ENCODE results near the gene BLOC1S4.
"Not testable (repeated sequence)": the region's sequence is repeated elsewhere in the genome, so short reads cannot be mapped to it uniquely, and the experiment has no call there.

BLOC1S4 gene

DNA sequence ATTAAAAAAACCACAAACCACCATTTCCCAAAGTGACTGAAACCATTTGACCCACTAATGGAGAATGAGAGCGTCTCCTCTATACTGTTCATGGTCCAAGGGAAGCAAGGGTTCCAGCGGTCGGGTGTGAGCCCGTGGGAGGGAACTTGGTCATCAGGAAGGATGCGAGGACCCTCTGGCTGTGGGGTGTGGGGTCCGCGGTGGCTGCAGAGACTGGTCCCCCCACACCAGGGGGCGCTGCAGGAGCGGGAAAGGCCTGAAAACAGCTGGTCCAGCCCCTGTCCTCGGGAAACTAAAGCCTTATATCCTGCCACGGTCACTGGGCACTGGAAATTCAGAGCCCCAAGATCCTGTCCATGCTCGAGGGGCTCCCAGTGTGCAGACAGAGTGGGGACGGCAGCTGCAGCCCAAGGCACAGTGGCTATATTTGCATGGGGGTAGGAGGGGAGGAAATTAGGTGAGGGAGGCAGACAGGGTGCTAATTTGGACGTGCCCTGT lies 4.3 kb downstream of the BLOC1S4 start:
- Histone ChIP-seq H3K27ac (ENCODE audit: low read length) (no peak overlapping the region), H3K36me3 (ENCODE audit: control insufficient read depth in 1 of 2, insufficient read depth in 2 of 2, low read length in 2 of 2) (no peaks in the 10 kb centered on the region), H3K9me3 (ENCODE audit: control insufficient read depth in 1 of 2, low read length in 2 of 2) (no peaks in the 10 kb centered on the region), H3K4me1 (ENCODE audit: control insufficient read depth in 1 of 2, insufficient read depth in 2 of 2, low read length in 2 of 2) (peaks cover 0 to 6% of the 10 kb centered on the region in 2 donors), H3K4me3 (ENCODE audit: low read depth in 1 of 2, low read length in 2 of 2) (no peak overlapping the region), H3K27me3 (ENCODE audit: low read depth, low read length) (no peaks in the 10 kb centered on the region)

DNA sequence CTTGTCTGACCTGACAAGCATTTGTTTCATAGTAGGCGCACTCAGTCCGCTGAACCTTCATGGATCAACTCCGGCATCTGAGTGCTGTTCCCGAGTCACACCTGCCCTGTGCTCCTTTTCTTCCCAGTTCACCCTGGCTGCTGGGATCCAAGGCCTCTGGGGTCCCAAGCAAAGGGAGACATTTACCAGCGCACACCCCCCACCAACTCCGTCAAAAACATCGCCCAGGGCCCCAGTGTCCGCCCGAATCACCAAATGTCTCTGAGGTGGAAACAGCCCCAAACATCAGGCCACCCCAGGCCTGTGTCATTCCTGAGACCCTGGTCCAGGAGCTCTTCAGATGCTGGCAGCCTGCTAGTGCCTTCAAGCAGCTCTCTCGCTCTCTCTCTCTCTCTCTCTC lies 5.1 kb downstream of the BLOC1S4 start:
- no peak overlapping the region for H3K27ac ChIP-seq (ENCODE audit: low read length)
- no peaks in the 10 kb centered on the region for H3K27me3 ChIP-seq (ENCODE audit: low read depth, low read length)
- H3K4me3 ChIP-seq (ENCODE audit: low read depth in 1 of 2, low read length in 2 of 2), result no peak overlapping the region
- no peaks in the 10 kb centered on the region for H3K9me3 ChIP-seq (ENCODE audit: control insufficient read depth in 1 of 2, low read length in 2 of 2)
- H3K4me1 ChIP-seq (ENCODE audit: control insufficient read depth in 1 of 2, insufficient read depth in 2 of 2, low read length in 2 of 2), result peaks cover 0 to 6% of the 10 kb centered on the region in 2 donors
- no peaks in the 10 kb centered on the region for H3K36me3 ChIP-seq (ENCODE audit: control insufficient read depth in 1 of 2, insufficient read depth in 2 of 2, low read length in 2 of 2)

DNA sequence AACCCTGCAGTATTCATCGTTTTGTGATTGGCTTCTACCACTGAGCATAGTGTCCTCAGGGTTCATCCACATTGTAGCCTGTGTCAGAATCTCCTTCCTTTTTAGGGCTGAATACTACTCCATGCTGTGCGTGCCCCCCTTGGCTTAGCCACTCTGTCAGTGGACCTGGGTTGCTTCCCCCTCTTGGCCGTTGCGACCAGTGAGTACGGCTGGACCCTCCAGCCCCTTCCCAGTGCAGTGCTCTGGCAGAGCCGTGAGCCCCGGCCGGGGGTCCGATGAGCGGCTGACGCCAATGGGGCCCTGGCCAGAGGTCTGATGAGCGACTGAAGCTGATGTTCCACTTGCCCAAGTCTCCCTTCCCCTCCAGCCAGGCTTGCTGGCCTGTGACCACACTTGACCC lies 6.9 kb downstream of the BLOC1S4 start:
- Histone ChIP-seq H3K36me3 (ENCODE audit: control insufficient read depth in 1 of 2, insufficient read depth in 2 of 2, low read length in 2 of 2) (no peaks in the 10 kb centered on the region), H3K27me3 (ENCODE audit: low read depth, low read length) (no peaks in the 10 kb centered on the region), H3K4me3 (ENCODE audit: low read depth in 1 of 2, low read length in 2 of 2) (no peak overlapping the region), H3K4me1 (ENCODE audit: control insufficient read depth in 1 of 2, insufficient read depth in 2 of 2, low read length in 2 of 2) (peaks cover 0 to 5% of the 10 kb centered on the region in 2 donors), H3K27ac (ENCODE audit: low read length) (no peak overlapping the region), H3K9me3 (ENCODE audit: control insufficient read depth in 1 of 2, low read length in 2 of 2) (no peaks in the 10 kb centered on the region)

DNA sequence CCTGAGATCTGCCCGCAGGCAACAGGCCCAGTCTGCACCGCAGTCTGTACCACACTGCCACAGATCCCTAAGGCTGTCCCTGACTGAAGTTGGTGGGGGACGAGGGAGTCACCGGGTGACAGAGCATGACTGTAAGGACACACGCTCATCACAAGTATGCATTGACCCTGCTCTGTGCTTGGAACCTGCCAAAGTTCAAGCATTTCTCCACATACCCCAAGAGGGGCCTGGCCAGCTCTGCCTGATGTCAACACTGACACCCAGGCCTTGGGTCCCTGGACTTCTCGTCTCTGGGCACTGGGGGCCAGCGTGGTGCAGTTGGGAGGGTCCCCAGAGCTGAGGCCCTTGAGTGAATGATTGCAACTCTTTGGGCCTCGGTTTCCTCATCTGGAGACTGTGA lies 7.9 kb downstream of the BLOC1S4 start:
- H3K27me3 ChIP-seq (ENCODE audit: low read depth, low read length), result no peaks in the 10 kb centered on the region

DNA sequence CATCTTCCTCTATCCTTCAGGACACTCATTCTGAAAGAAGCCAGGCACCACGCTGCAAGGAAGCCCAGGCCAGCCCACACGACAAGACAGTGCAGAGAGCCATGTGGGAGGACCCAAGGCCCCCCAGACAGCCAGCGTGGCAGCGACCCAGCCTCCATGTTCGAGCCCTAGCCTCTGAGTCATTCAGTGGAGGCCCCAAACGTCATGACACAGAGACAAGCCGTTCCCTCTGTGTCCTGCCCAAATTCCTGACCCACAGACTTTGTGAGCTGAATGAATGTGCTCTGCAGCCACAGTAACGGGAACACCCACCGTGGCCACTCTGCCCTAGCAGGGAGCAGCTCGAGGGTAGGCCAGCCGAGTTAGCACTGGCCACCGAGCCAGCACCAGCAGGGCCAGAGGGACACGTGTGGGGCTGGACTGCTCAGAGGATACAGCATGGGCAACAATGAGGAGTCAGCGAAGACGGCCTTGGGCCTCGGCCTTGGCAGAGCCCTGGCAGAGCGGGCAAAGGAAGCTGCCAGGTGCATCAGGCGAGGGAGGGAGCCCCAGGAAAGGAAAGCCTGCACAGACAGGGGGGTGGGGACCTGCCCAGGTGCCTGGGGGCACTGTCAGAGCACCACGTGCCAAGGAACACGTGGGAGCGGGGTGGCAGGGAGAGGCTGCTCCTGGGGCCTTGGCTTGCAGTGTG lies 8.6 kb downstream of the BLOC1S4 start:
- Histone ChIP-seq H3K4me1 (ENCODE audit: control insufficient read depth in 1 of 2, insufficient read depth in 2 of 2, low read length in 2 of 2) (peaks cover 0 to 5% of the 10 kb centered on the region in 2 donors), H3K4me3 (ENCODE audit: low read depth in 1 of 2, low read length in 2 of 2) (no peak overlapping the region), H3K27me3 (ENCODE audit: low read depth, low read length) (no peaks in the 10 kb centered on the region), H3K27ac (ENCODE audit: low read length) (no peak overlapping the region), H3K36me3 (ENCODE audit: control insufficient read depth in 1 of 2, insufficient read depth in 2 of 2, low read length in 2 of 2) (no peaks in the 10 kb centered on the region), H3K9me3 (ENCODE audit: control insufficient read depth in 1 of 2, low read length in 2 of 2) (no peaks in the 10 kb centered on the region)

More for the DNA sequence above, 7.9 kb downstream of the BLOC1S4 start:
- Histone ChIP-seq H3K27ac (ENCODE audit: low read length) (no peak overlapping the region), H3K36me3 (ENCODE audit: control insufficient read depth in 1 of 2, insufficient read depth in 2 of 2, low read length in 2 of 2) (no peaks in the 10 kb centered on the region), H3K4me1 (ENCODE audit: control insufficient read depth in 1 of 2, insufficient read depth in 2 of 2, low read length in 2 of 2) (peaks cover 0 to under 1% of the 10 kb centered on the region in 2 donors), H3K9me3 (ENCODE audit: control insufficient read depth in 1 of 2, low read length in 2 of 2) (no peaks in the 10 kb centered on the region), H3K4me3 (ENCODE audit: low read depth in 1 of 2, low read length in 2 of 2) (no peak overlapping the region)

DNA sequence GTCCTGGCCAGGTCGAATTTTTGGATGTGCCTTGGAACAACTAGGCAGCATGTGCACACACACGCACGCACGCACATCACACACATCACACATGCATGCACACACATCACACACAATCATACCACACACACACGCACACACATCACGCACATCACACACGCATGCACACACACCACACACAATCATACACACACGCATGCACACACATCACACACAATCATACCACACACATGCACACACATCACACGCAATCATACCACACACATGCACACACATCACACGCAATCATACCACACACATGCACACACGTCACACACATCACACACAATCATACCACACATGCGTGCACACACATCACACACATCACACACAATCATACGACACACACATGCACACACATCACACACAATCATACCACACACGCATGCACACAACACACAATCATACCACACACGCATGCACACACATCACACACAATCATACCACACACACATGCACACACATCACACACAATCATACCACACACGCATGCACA lies 9.5 kb downstream of the BLOC1S4 start:
- H3K4me3 ChIP-seq (ENCODE audit: low read depth in 1 of 2, low read length in 2 of 2); H3K4me1 ChIP-seq (ENCODE audit: control insufficient read depth in 1 of 2, insufficient read depth in 2 of 2, low read length in 2 of 2); H3K27ac ChIP-seq (ENCODE audit: low read length); H3K9me3 ChIP-seq (ENCODE audit: control insufficient read depth in 1 of 2, low read length in 2 of 2); H3K27me3 ChIP-seq (ENCODE audit: low read depth, low read length); H3K36me3 ChIP-seq (ENCODE audit: control insufficient read depth in 1 of 2, insufficient read depth in 2 of 2, low read length in 2 of 2): not testable (repeated sequence)

DNA sequence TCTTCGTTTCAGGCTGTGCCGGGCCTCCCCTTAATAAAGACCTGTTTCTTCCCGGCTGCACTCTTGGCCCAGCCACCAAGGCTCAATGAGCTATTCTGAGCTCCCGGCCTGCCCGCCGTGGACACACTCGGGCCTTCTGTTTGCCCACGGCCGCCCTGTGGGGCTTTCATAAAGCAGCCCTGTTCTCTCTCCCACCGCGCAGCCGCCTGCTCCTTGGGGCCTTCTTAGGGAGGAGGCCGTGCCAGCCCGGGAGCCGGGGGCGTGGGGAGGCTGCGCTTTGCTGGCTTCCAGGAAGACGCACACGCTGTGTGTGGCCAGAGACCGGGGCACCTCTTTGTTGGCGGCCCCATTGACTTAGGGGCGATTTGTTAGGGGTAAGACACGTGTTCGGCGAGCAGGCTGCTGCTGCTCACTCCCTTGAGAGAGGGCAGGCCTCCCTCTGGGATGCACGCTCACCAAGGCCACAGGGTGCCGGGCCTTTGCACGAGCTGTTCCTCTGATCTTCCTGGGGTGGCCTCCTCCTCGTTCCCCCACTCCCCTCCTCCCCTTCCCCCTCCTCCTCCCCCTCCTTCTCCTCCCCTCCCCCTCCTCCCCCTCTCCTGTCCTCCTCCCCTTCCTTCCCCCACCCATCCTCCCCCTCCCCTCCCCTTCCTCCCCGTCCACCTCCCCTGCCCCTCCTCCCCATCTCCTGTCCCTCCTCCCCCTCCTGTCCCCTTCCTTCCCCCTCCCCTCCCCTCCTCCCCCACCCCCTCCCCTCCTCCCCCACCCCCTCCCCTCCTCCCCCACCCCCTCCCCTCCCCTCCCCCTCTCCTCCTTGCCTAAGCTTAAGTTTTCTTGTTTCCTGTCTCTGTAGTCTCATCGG lies 11.3 kb downstream of the BLOC1S4 start:
- H3K4me1 ChIP-seq (ENCODE audit: control insufficient read depth in 1 of 2, insufficient read depth in 2 of 2, low read length in 2 of 2), result peaks cover 0 to 5% of the 10 kb centered on the region in 2 donors
- H3K4me3 ChIP-seq (ENCODE audit: low read depth in 1 of 2, low read length in 2 of 2), result no peak overlapping the region
- no peak overlapping the region for H3K27ac ChIP-seq (ENCODE audit: low read length)

DNA sequence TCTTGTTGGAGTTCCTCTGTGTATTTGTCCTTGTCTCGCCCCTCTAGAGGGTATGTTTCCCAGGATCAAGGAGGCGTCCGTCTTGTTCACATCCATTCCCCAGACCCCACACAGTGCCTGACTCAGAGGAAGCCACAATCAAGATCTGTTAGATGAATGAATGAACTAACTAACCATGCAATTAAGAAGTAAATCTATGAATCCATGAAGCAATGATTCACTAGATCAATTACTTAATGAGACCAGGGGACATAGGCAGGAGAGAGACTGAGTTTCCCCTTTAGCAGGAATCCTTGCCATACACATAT lies 11.9 kb downstream of the BLOC1S4 start:
- Histone ChIP-seq H3K36me3 (ENCODE audit: control insufficient read depth in 1 of 2, insufficient read depth in 2 of 2, low read length in 2 of 2) (no peaks in the 10 kb centered on the region), H3K4me1 (ENCODE audit: control insufficient read depth in 1 of 2, insufficient read depth in 2 of 2, low read length in 2 of 2) (peaks cover 0 to 5% of the 10 kb centered on the region in 2 donors), H3K9me3 (ENCODE audit: control insufficient read depth in 1 of 2, low read length in 2 of 2) (no peaks in the 10 kb centered on the region), H3K4me3 (ENCODE audit: low read depth in 1 of 2, low read length in 2 of 2) (no peak overlapping the region), H3K27me3 (ENCODE audit: low read depth, low read length) (no peaks in the 10 kb centered on the region), H3K27ac (ENCODE audit: low read length) (no peak overlapping the region)

More for the DNA sequence above, 11.3 kb downstream of the BLOC1S4 start:
- H3K36me3 ChIP-seq (ENCODE audit: control insufficient read depth in 1 of 2, insufficient read depth in 2 of 2, low read length in 2 of 2), result no peaks in the 10 kb centered on the region
- H3K27me3 ChIP-seq (ENCODE audit: low read depth, low read length), result no peaks in the 10 kb centered on the region
- H3K9me3 ChIP-seq (ENCODE audit: control insufficient read depth in 1 of 2, low read length in 2 of 2), result no peaks in the 10 kb centered on the region

DNA sequence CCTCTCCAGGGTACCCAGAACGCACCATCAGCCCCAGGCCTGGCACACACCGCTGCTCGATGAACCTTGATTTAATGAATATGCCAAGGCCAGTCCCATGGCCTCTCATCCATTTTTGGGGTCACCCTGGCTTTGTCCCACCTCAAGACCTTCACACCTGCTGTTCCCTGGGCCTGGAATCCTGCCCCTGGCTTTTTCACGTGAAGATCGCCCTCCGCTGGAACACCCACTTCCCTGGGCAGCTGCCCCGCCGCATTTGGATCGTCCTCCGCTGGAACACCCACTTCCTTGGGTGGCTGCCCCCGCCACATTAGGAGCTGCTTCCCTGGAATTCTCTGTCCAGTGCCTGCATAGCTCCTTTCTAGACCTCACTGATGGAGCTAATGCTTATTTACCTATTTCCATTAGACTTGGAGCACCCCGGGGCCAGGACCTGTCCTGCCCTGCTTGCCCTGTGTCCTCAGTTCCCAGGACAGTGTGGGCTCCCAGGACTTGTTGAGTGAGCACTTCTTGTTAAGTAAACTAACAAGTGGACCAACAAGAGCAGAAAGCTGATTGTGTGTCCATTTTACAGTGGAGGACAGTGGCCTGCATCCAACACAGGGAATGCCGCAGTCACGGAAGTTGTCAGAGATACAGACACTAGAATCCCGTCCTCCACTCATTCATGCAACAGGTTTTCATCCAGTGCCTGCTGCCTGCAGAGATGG lies 12.5 kb downstream of the BLOC1S4 start:
- no peaks in the 10 kb centered on the region for H3K9me3 ChIP-seq (ENCODE audit: control insufficient read depth in 1 of 2, low read length in 2 of 2)
- peaks cover 0 to 5% of the 10 kb centered on the region in 2 donors for H3K4me1 ChIP-seq (ENCODE audit: control insufficient read depth in 1 of 2, insufficient read depth in 2 of 2, low read length in 2 of 2)
- H3K27me3 ChIP-seq (ENCODE audit: low read depth, low read length), result no peaks in the 10 kb centered on the region
- no peak overlapping the region for H3K27ac ChIP-seq (ENCODE audit: low read length)
- H3K4me3 ChIP-seq (ENCODE audit: low read depth in 1 of 2, low read length in 2 of 2), result no peak overlapping the region
- H3K36me3 ChIP-seq (ENCODE audit: control insufficient read depth in 1 of 2, insufficient read depth in 2 of 2, low read length in 2 of 2), result no peaks in the 10 kb centered on the region

DNA sequence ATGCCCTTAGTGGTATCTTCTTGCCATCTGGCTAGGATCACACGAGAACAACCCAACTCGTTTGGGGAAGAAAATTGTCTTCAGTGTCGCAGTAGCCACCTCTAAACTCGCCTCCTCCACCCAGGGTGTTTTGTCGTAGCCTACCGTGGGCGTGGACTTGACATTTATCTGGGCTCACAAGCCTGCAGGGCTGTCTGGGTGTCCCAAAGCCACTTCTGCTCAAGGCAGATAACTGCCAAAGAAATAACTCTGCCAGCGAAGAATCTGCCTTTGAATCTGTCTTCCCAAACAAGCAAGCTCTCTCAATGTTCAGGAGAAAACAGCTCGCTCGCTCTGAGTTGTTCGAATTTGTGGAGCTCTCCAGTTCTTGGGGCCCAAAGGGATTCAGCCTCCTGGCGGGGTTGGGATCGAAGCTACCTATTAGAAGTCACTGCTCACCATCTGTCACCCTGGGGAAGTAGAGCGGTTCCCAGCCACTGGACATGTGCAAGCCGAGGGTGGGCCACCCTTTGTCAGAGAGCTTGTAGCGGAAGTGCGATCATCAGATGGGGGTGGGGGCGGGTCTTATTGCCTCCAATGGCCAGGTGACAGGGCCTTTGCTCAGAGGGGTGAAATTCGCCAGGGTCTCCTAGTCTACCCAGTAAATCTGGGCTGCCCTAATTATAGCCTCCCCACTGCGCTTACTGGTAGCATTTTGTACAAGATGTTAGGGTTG lies 14.8 kb downstream of the BLOC1S4 start:
- Histone ChIP-seq H3K4me1 (ENCODE audit: control insufficient read depth in 1 of 2, insufficient read depth in 2 of 2, low read length in 2 of 2) (peaks cover 0 to 5% of the 10 kb centered on the region in 2 donors), H3K4me3 (ENCODE audit: low read depth in 1 of 2, low read length in 2 of 2) (no peak overlapping the region), H3K9me3 (ENCODE audit: control insufficient read depth in 1 of 2, low read length in 2 of 2) (no peaks in the 10 kb centered on the region), H3K36me3 (ENCODE audit: control insufficient read depth in 1 of 2, insufficient read depth in 2 of 2, low read length in 2 of 2) (no peaks in the 10 kb centered on the region), H3K27ac (ENCODE audit: low read length) (no peak overlapping the region), H3K27me3 (ENCODE audit: low read depth, low read length) (no peaks in the 10 kb centered on the region)

All from muscle layer of duodenum (tissue), 2 donors.